GM04503 (cell line): ENCODE results near the gene TNPO2.

Source experiments
- DNase-seq: peaks from one replicate; pipeline ENCODE4 v3.0.0-alpha.2; 2012; ENCODE audit warnings: low read depth

Gene TNPO2

DNA sequence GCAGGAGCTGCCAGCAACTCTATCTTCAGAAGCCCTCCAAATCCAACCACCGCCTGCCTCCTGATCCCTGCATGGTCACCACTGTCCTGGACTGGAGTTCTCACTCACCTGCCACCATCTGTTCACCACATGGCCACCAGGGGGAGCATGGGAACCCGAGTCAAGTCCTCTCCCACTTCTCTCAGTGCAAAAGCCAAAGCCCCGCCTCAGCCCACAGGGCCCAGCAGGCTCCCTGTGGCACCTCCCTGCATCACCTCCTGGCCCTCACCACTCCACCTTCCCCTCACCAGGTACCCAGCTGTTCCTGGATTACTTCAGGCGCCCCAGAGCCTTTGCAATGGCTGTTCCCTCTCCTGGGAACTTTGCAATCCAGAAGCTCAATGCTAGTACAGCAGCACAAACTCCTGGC lies 47.3 kb downstream of the TNPO2 start:
- no peak for DNase-seq

DNA sequence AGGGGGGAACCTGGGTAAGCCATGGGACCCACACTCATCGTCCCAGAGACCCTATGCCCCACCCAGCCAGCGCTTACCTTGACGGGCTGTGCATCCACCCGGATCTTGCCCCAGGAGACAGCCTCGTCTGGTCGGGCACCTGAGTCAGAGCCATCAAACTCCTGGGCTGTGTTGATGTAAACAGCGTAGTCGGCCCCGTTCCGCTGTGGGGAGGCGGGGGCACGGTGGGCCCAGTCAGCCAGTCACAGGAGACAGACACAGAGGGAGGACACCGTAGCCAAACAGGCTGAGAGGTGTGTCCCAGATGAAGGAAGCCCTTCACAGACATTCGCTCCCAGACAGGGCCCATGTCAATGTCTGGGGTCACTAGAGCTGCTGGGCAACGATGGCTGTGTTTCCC lies 47.8 kb downstream of the TNPO2 start:
- no peak for DNase-seq

DNA sequence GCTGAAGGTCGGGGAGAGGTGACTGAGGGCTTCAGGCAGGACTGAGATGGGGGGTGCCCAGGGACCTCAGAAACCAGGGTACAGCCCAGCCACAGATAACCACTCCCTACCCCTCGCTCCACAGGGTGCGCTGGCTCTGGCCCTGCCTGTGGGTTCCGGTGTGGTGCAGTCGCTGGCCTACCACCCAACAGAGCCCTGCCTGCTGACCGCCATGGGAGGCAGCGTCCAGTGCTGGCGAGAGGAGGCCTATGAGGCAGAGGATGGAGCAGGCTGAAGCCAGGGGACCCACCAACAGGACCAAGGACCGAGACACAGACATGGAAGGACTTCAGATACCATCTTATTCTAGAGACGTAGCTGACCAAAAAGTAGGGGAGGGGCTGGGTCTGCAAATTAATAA lies 48.3 kb downstream of the TNPO2 start:
- DNase-seq = no peak

DNA sequence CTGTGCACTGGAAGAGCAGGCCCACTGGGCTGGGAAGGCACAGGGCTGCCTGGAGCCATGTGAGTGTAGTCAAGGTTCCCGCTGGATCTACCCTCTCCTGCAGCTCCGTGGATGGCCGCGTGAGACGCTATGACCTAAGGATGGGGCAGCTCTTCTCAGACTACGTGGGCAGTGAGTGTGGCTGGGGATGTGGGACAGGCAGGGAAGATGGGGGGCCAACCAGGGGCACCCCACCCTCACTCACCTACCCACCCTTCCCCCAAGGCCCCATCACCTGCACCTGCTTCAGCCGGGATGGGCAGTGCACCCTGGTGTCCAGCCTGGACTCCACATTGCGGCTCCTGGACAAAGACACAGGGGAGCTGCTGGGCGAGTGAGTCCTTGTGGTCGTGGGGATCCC lies 51.0 kb downstream of the TNPO2 start:
- no peak for DNase-seq

DNA sequence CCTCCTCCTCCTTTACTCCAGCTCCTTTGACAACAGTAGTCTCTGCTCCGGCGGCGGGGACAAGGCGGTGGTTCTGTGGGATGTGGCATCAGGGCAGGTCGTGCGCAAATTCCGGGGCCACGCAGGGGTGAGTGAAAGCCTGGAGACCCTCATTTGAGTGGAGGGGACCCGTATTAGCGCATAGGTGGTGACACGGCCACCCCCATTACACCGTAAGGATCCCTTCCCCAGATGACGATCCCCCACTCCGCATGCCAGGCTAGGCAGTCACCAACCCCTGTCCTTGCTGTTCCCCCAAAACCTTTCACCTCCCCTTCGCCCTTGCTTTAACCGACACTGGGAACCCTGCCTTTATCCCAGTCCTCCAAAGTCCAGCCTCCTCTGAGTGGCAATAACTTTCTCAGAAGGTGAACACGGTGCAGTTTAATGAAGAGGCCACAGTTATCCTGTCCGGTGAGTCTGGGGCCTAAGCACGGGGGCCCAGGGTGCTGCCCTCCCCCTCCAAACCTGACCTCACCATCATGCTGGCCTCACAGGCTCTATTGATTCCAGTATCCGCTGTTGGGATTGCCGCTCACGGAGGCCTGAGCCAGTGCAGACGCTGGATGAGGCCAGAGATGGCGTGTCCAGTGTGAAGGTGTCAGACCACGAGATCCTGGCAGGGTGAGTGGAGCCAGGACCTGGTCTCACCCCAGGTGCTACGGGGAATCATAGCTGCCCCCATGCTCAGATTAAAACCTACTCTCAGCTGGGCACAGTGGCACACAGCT lies 53.4 kb downstream of the TNPO2 start:
- no peak for DNase-seq

DNA sequence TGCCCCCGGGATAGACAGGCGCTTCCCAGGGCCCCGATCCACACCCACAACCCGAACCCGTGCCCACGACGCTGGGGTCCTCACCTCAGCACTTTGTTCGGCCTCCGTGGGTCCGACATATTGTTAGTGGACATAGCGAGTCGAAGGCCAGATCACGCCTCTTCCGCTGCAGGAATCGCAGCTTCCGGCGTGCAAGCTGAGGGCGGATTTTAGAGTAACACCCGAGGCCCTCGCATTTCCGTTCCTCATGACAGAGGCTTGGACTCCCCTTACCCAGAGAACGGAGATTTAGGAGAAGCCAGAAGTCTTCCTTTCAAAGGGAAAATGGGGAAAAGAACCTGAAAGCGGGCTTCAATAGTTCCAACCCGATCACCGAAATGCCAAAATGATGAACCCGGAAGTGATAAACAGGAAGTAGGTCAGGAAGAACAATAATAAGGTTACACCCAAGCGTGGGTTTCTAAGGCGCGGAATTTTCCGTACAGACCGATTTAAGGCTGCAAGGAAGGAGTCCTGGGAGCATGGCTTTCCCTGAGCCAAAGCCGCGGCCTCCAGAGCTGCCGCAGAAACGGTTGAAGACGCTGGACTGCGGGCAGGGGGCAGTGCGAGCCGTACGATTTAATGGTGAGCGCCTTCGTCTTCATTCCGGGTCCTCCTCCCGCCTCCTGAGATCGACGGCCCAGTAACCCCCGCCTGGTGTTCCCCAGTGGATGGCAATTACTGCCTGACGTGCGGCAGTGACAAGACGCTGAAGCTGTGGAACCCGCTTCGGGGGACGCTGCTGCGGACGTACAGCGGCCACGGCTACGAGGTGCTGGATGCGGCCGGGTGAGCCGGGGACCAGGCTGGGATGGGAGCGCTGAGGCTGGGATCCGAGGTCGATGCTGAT lies 54.2 kb downstream of the TNPO2 start:
- peak; percentile 58 for DNase-seq

DNA sequence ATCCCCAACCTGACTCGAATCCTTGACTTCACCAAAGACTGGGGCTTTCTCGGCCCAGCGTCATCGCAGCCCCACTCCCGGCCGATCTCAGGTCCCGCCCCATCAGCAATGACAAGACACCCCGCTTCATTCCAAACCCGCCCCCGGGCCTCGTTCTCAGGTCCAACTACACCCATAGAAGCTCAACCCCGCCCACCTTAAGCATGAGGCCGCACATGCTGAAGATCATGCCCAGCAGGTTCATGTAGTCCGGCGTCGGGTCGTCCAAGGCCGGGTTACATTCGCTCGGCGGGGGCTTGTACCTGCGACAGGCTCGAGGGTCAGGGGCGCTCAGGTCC lies 54.8 kb downstream of the TNPO2 start:
- no peak for DNase-seq

DNA sequence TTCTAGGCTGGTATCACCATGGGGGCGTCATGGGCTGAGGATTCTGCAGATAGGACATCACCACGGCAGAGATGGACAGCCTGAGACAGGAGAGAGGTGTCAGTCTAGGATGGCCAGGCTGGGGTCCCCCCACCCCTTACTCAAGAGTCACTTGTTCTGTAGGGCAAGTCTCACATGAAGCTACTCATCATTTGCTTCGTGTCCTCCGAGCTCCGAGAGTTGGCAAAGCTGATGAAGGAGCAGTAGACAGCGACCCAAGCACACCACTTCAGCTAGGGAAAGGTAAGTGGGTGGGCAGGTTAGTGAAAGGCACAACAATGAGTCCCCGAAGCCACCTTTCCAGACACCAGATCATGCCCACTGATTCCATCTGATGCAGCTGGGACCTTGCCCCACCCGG lies 55.4 kb downstream of the TNPO2 start:
- DNase-seq = no peak

DNA sequence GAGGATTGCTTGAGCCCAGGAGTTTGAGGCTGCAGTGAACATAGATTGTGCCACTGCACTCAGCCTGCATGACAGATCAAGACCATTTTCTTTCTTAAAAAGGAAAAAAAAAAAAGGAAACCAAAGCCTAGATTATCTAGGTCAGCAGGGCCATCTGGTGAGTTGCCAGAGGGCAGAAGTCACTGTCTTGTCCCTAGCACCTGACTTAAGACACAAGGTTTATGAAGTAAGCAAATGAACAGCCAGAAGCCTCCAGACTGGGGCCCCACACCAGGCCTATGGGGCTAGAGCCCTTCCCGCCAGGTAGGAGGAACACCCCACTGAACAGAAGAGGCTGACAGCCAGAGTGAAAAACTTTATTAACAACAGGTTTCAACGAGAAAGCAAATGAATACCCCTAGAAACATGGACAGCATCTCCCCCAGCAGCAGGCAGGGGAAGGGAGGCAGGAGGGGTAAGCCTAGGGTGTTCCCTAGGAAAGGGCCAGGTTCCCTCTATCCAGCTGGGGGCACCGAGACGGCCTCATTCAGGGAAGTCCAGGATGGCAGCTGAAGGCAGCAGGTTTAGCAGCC lies 55.9 kb downstream of the TNPO2 start:
- DNase-seq = no peak

DNA sequence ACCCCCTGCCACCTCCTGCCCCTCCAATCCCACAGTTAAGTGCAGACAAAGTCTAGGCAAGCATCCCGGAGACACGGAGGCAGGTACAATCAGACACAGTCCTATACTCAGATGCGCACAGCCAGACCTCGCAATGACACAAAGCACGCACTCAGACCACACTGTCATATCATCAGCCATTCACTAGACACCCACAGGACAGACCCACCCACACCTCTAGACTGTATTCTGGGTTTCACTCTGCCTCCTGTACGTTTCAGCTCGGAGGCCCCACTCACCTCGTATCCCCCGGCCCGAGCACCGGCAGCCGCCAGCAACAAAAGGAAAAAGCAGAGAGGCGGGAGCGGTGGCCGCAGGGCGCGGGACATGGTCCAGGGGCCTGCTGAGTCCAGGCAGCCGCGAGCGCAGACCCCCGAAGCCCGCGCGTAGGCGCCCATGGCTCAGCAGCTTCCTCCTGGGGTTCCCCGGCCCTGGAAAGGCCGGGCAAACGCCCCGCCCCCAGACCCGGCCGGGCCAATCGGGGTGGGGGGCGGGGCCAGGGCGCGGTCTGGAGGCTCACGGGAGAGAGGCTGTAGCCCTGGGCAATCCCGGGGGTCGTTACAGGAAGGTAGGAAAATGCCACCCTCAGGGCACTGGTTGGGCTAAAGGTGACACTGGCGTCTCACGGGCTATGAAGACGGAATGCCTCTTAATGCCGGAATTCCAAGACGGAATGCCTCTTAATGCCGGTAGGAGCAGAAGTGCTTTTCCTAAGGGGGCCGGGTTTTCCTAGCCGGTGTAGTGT lies 57.3 kb downstream of the TNPO2 start, which contains the start of the genes MAN2B1 and WDR83:
TSS of gene MAN2B1 (minus strand) at position 478 of the 784 bp plus-strand sequence. CDS start at position 437, 41 bp downstream.
TSS of gene WDR83 (plus strand) at position 543 of the 784 bp plus-strand sequence. CDS start 2,984 bp downstream, outside the sequence.
- no peak for DNase-seq

DNA sequence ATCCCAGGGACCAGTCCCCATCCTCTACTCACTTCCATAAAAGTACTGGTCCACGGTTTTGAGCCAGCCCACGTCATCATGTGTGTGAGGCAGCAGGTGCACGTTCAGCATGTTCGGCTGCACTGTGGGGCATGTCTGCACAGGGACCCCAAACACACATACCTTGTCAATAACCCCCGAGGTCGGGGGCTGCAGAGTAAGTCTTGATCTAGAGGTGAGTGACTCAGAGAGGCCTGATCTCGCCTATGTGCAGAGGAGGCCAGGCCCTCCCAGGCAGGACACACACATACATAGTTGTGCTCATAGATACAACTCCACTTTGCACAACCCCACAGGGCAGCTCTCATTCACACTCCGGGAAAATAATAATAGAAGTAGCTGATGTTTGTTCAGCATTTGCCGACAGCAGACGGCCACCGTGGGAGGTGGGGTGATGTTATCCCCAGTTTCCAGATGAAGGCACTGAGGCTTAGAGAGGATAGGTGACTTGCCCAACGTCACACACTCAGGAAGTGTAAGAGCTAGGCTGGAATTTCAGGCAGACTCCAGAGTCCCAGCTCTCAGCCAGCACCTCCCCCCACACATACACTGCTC lies 58.0 kb downstream of the TNPO2 start:
- no peak for DNase-seq

DNA sequence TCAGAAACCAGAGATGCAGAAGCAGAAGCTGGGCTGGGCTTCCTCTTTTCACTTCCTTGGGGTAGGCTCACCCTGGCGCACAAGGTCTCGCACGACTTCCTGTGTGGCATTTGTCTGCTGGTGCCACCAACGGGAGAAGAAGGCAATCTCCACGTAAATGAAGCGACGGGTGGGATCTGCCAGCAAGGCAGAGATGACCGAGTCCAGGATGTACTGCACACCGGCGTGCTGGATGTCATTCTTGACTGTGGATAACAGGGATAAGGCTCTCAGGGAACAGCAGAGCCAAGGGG lies 58.5 kb downstream of the TNPO2 start:
- DNase-seq = no peak

DNA sequence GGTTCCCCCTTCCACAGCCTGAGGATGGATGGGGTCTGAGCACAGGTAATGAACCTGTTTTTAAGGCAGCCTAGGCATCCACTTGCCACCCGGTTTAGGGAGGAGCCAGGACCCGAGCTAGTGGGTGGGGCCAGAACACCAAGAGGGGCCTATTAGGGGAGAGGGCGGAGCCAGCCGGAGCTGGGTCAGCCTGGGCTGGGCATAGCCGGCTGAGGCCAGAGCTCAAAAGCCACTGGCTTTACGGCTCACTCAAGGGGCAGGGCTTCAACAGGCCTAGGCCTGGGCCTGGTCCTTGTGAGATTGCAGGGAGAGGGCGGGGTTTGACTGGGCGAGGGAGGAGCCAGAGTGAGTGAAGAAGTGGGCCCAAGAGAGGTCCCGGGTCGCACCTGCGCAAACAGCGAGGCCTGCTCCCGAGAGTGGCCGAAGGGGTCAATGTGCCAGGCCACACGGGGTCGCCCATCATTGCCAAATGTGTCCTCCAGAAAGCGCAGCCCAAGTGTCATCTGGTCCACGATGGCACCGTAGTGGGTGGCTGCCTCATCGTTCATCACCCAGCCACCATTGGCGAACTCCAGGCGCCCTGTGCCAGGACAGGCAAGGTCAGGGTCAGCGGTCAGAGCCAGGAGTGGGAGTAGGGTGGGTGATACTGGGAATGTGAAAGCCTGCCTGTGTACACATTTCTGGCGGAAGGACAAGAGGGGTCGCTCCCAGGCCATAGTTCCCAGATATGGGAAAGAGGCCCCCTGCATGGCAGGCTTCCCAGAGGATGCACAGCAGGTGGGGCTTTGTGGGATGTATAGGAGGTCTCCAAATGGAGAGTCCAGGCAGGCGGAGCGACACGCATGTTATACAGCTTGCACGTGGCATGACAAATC lies 59.1 kb downstream of the TNPO2 start:
- no peak for DNase-seq

DNA sequence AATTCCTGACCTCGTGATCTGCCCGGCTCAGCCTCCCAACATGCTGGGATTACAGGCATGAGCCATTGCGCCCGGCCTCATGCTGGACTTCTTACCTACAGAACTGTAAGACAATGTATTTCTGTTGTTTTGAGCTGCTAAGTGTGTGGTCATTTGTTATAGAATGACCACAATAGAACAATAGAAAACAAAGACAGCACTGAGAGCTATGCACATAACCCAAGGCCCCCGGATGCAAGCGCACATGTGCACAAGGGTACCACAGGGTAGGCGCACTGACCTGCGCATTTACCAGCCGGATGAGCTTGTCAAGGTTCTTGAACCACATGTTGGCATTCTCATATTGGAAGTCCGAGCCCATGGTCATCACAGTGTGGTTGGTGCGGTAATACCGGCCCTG lies 62.8 kb downstream of the TNPO2 start:
- DNase-seq = no peak

DNA sequence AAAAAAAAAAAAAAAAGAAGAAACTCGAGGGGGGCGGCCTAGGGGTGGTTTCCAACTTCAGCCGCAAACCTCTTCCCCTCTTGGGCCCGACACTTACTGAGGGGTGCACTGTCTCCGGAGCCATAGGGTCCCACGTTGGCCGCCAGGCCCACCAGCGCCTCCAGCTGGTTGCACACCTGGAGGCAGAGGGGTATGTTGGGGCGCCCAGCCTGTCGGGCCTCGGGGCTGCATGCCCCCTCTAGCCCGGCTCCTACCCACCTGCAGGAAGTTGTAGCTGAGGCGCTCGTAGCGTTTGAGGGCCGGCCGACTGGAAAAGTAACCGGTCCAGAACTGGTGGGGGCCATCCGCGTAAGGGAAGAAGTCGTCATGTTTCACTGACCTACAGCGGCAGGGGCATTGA lies 65.8 kb downstream of the TNPO2 start:
- no peak for DNase-seq

DNA sequence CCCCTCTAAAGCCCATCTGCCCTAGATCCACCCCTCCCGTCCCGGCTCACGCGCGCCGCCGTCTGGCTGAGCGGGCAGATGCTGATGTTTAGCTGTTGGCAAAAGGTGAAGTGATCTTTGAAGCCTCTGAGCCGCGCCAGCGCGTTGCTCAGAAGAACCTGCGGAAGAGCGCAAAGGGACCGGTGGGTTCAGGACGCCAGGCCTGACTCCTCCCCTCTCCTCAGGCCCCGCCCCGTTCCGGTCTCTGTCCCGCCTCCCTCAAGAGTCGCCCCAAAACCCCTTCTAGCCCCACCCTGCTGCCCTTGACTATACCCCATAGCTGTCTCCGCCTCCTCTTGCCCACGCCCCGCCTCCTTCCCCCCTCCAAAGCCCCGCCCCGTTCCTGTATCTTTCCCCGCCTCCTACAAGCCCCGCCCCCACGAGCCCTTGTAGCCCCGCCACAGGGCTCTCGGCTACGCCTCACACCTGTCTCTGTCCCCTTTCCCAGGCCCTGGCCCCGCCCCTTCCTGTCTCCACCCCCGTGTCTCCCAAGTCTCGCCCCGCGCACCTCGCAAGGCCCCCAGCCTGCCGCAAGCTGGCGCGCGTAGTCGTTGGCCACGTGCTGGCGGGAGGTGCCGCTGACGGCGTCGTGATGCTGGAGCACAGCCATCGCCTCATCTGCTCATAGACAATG lies 66.7 kb downstream of the TNPO2 start:
- no peak for DNase-seq

DNA sequence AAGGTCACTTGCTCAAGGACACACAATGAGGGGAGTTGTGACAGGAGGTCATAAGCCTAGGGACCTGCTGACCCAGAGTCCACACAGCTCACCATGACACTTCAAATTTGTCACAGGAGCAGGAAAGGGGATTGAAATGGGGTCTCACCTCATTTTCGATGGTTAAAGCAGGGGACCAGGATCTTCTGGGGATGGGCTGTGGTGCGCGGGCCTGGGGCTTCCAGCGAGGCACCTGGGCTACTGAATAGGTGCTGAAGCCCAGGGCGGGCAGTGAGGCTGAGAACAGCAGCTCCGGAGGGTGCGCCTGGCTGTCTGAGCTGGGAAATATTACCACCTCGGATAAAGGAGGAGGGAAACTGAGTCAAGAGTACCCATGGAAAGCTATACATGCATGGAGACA lies 68.2 kb downstream of the TNPO2 start:
- DNase-seq = no peak

DNA sequence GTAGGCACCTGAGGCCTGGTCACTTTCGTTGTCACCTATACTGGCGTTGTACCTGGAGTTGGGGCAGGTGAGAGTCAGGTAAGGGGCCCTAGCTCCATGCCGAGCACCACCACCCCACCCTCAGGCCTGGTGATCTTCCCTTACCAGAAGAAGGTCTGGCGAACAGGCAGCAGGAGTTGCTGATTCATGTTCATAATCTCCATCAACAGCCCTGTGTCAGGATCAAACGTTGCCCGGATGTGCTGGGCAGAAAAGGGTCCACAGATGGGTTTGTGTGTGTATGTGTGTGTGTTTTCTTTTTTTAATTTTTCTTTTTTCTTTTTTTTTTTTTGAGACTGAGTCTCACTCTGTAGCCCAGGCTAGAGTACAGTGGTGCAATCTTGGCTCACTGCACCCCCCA lies 71.5 kb downstream of the TNPO2 start:
- no peak for DNase-seq

DNA sequence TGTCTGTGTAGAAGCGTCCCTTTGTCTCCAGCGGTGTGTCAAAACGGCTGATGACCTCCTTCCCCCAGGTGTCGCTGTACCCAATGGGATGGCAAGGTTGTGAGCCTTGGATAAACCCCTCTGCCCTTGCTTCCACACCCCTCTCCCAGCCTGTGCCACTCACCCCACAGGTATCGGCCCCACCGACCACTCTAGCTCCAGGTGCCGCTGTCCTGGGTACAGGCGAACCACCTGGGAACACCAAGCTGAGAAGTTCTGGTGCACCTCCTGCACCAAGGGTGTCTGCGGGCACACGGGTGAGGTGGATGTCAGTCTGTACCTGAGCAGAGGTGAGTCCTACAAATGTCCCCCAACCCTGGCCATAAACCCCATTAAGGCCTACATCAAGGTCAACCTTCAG lies 73.8 kb downstream of the TNPO2 start:
- no peak for DNase-seq
